CD4-positive, alpha-beta T cell (primary cell): Measurements from ENCODE around the gene GRIN2A. TPM values are rescaled to one million over a fixed set of nuclear protein-coding genes. Genes with fewer than 3 reads are reported as not detected.

Source experiments
- ATAC-seq: fragments of 200-7000 bp; cut with Tn5 transposase; one replicate; pipeline ENCODE4 v1.10.0; 2022; ENCODE audit warnings: mild to moderate bottlenecking; ENCODE audit not compliant: poor library complexity
- CTCF ChIA-PET: fragments of 350-600 bp; sonication (Branson Sonifier 250); formaldehyde crosslinking; loops from one replicate; lab custom pipeline; 2021; ENCODE audit warnings: antibody characterized with exemption, inconsistent platforms; lab: Charles Lee
- POLR2A ChIA-PET: fragments of 350-600 bp; sonication (Branson Sonifier 250); formaldehyde crosslinking; loops from one replicate; lab custom pipeline; 2021; ENCODE audit warnings: antibody characterized with exemption, inconsistent platforms; lab: Charles Lee
- DNase-seq, 14 experiments: peaks; one replicate each; pipeline ENCODE4 v3.0.0-alpha.2; 2013 to 2020; ENCODE audit warnings: mixed read lengths in 2 of 14
- H3K27ac ChIP-seq, 2 donors: one replicate each; pipeline versions ENCODE4 v1.5.1 to v1.7.0; 2013; ENCODE audit warnings: low read length in 2 of 2, low read depth in 1 of 2, mild to moderate bottlenecking in 1 of 2
- H3K27me3 ChIP-seq, 2 experiments: 1 replicate in 1 of 2; 2 replicates in 1 of 2; pipeline versions ENCODE4 v1.6.1 to v1.7.0; 2013; ENCODE audit warnings: low read length in 2 of 2, control low read depth in 1 of 2, mild to moderate bottlenecking in 1 of 2, moderate library complexity in 1 of 2; ENCODE audit not compliant: insufficient read depth in 2 of 2, control insufficient read depth in 1 of 2
- H3K36me3 ChIP-seq: one replicate; pipeline ENCODE4 v1.6.1; 2013; ENCODE audit warnings: low read length, control low read depth; ENCODE audit not compliant: insufficient read depth
- H3K4me1 ChIP-seq: one replicate; pipeline ENCODE4 v1.6.1; 2013; ENCODE audit warnings: low read length, control low read depth; ENCODE audit not compliant: insufficient read depth
- H3K4me3 ChIP-seq: one replicate; pipeline ENCODE4 v1.5.1; 2013; ENCODE audit warnings: mild to moderate bottlenecking, low read length, moderate library complexity
- H3K9me3 ChIP-seq, 2 experiments: 1 replicate in 1 of 2; 2 replicates in 1 of 2; pipeline versions ENCODE4 v1.6.1 to v1.7.0; 2013; ENCODE audit warnings: low read length in 2 of 2, mild to moderate bottlenecking in 2 of 2, control low read depth in 1 of 2, moderate library complexity in 1 of 2; ENCODE audit not compliant: control insufficient read depth in 1 of 2, insufficient read depth in 1 of 2
- H3K27ac Mint-ChIP-seq: one replicate; pipeline ENCODE4 v1.8.0; 2020; ENCODE audit warnings: mixed read lengths
- H3K27me3 Mint-ChIP-seq: one replicate; pipeline ENCODE4 v1.8.0; 2021; ENCODE audit warnings: mixed read lengths
- H3K36me3 Mint-ChIP-seq: one replicate; pipeline ENCODE4 v1.8.0; 2021; ENCODE audit warnings: low read depth, mixed read lengths
- H3K4me1 Mint-ChIP-seq: one replicate; pipeline ENCODE4 v1.8.0; 2021; ENCODE audit warnings: low read depth, mixed read lengths
- H3K4me3 Mint-ChIP-seq: one replicate; pipeline ENCODE4 v1.8.0; 2020; ENCODE audit warnings: mild to moderate bottlenecking, mixed read lengths
- H3K9me3 Mint-ChIP-seq: one replicate; pipeline ENCODE4 v1.8.0; 2020; ENCODE audit warnings: mixed read lengths
- CTCF ChIP-seq: fragments of 200-600 bp; IDR thresholded peaks from one replicate; pipeline ENCODE4 v1.8.0; 2022; ENCODE audit warnings: antibody characterized with exemption, mild to moderate bottlenecking
- intact Hi-C, 2 experiments: fragments of 100-400 bp; cut with DNase I in 1 of 2; cut with micrococcal nuclease in 1 of 2; formaldehyde crosslinking; loops; one replicate each; pipeline versions ENCODE4 v1.15.1 to v1.9.0; 2023 to 2025; cut with DNase I, micrococcal nuclease
- total RNA-seq, 174 experiments: library from RNA in 2 of 174; stranded (reverse) in 2 of 174; gene quantifications; one replicate each; pipeline ENCODE4 v1.2.3 and lab custom pipeline; 2021 to 2026

The GRIN2A gene
- total RNA-seq, 2 experiments from 2014 or later: not detected

GRCh38 chr16:10151718-10152117, 30.5 kb downstream of the GRIN2A start:
- TF ChIP-seq CTCF: no peak
- H3K4me3 ChIP-seq: no peak overlapping the region
- H3K9me3 ChIP-seq: no peaks in the 10 kb centered on the region
- intact Hi-C loops: no loop called here
- ATAC-seq (no peak), DNase-seq (no peak)
- H3K9me3 Mint-ChIP-seq: no peaks in the 10 kb centered on the region
- H3K4me1 Mint-ChIP-seq: no peaks in the 10 kb centered on the region
- no peak overlapping the region for H3K4me3 Mint-ChIP-seq
- ChIA-PET CTCF (no interaction called here), POLR2A (no interaction called here)
- no peaks in the 10 kb centered on the region for H3K4me1 ChIP-seq
- H3K27ac Mint-ChIP-seq: no peak overlapping the region
- no peaks in the 10 kb centered on the region for H3K36me3 ChIP-seq
- no peaks in the 10 kb centered on the region for H3K36me3 Mint-ChIP-seq
- no peaks in the 10 kb centered on the region for H3K27me3 ChIP-seq
- H3K27me3 Mint-ChIP-seq: peaks cover 46% of the 10 kb centered on the region
- no peak overlapping the region for H3K27ac ChIP-seq

GRCh38 chr16:10150906-10151305, 31.3 kb downstream of the GRIN2A start:
- ATAC-seq: no peak
- no peak overlapping the region for H3K4me3 ChIP-seq
- Mint-ChIP-seq H3K36me3 (no peaks in the 10 kb centered on the region), H3K4me3 (no peak overlapping the region), H3K27ac (no peak overlapping the region), H3K27me3 (peaks cover 38% of the 10 kb centered on the region), H3K9me3 (no peaks in the 10 kb centered on the region), H3K4me1 (no peaks in the 10 kb centered on the region)
- no peaks in the 10 kb centered on the region for H3K4me1 ChIP-seq
- intact Hi-C loops: no loop called here
- H3K27ac ChIP-seq: no peak overlapping the region
- ChIA-PET POLR2A (no interaction called here), CTCF (no interaction called here)
- H3K27me3 ChIP-seq: no peaks in the 10 kb centered on the region
- TF ChIP-seq CTCF: no peak
- no peaks in the 10 kb centered on the region for H3K36me3 ChIP-seq
- H3K9me3 ChIP-seq: no peaks in the 10 kb centered on the region
- DNase-seq: no peak

- no peak for DNase-seq
- no peaks in the 10 kb centered on the region for H3K36me3 Mint-ChIP-seq
- Histone ChIP-seq H3K27ac (no peak overlapping the region), H3K4me1 (no peaks in the 10 kb centered on the region), H3K4me3 (no peak overlapping the region), H3K9me3 (no peaks in the 10 kb centered on the region), H3K27me3 (no peaks in the 10 kb centered on the region), H3K36me3 (no peaks in the 10 kb centered on the region)
- no peak overlapping the region for H3K27ac Mint-ChIP-seq
- ATAC-seq: no peak
- intact Hi-C loops: no loop called here
- no peaks in the 10 kb centered on the region for H3K9me3 Mint-ChIP-seq
- no peaks in the 10 kb centered on the region for H3K4me1 Mint-ChIP-seq
- TF ChIP-seq CTCF: no peak
- ChIA-PET POLR2A (no interaction called here), CTCF (no interaction called here)
- H3K27me3 Mint-ChIP-seq: peaks cover 18% of the 10 kb centered on the region
- H3K4me3 Mint-ChIP-seq: no peak overlapping the region
These were observed 36.6 kb downstream of the GRIN2A start for GRCh38 chr16:10145542-10146035.
